GM10266 (cell line): ENCODE results near the gene SH3GL1.

Experiments used
- DNase-seq: peaks from one replicate; pipeline ENCODE4 v3.0.0; 2012; ENCODE audit errors: extremely low spot score
- CTCF ChIP-seq: IDR thresholded peaks from 2 replicates; pipeline ENCODE4 v1.5.1; 2012; ENCODE audit warnings: mild to moderate bottlenecking, low read depth; ENCODE audit not compliant: control insufficient read depth, insufficient read depth; ENCODE audit errors: missing control alignments

SH3GL1 gene

GRCh38 chr19:4322942-4323665 is 77.2 kb downstream of the SH3GL1 start:
- no peak for DNase-seq
- no peak for TF ChIP-seq CTCF

GRCh38 chr19:4320419-4320818 is 79.9 kb downstream of the SH3GL1 start:
- DNase-seq = no peak
- TF ChIP-seq CTCF = no peak

- TF ChIP-seq CTCF = no peak
- no peak for DNase-seq
Observed at GRCh38 chr19:4319067-4319718, 81.2 kb downstream of the SH3GL1 start.

GRCh38 chr19:4318460-4318859 is 81.9 kb downstream of the SH3GL1 start:
- no peak for TF ChIP-seq CTCF
- DNase-seq = no peak

- DNase-seq = no peak
- no peak for TF ChIP-seq CTCF
Observed at GRCh38 chr19:4316956-4317355, 83.4 kb downstream of the SH3GL1 start.

- DNase-seq = peak; percentile 4
- TF ChIP-seq CTCF = no peak
Observed at GRCh38 chr19:4313847-4314490, 86.4 kb downstream of the SH3GL1 start.
